ENCODE data around the gene SNRNP70.
"Not testable (repeated sequence)": the region's sequence is repeated elsewhere in the genome, so short reads cannot be mapped to it uniquely, and the experiment has no call there.

SNRNP70 gene

GRCh38 chr19:49085020-49085867 lies at the start of gene SNRNP70:
Gene SNRNP70 (plus strand): TSS chr19:49085451. CDS start chr19:49086415, 964 bp downstream.
- DNase-seq (ENCODE audit: low read depth in 2 of 2) = peak; percentile 97 to 98

GRCh38 chr19:49036815-49037214 lies 48.4 kb upstream of the SNRNP70 start, which contains the start of gene CGB1:
Gene CGB1 (minus strand): TSS chr19:49036895. CDS start chr19:49036711, 184 bp downstream.
- DNase-seq (ENCODE audit: low read depth in 2 of 2) = peak in 1 of 2 donors; percentile 37

GRCh38 chr19:49038111-49038510 lies 47.1 kb upstream of the SNRNP70 start:
- DNase-seq (ENCODE audit: low read depth in 2 of 2) = not testable (repeated sequence)

- DNase-seq (ENCODE audit: low read depth in 2 of 2) = not testable (repeated sequence)
These were observed 46.5 kb upstream of the SNRNP70 start for GRCh38 chr19:49038557-49039276.

- DNase-seq (ENCODE audit: low read depth in 2 of 2) = not testable (repeated sequence)
These were observed 45.5 kb upstream of the SNRNP70 start for GRCh38 chr19:49039736-49040135.

GRCh38 chr19:49042177-49042576 lies 43.1 kb upstream of the SNRNP70 start:
- DNase-seq (ENCODE audit: low read depth in 2 of 2) = no peak

GRCh38 chr19:49042666-49043065 lies 42.6 kb upstream of the SNRNP70 start:
- not testable (repeated sequence) for DNase-seq (ENCODE audit: low read depth in 2 of 2)

GRCh38 chr19:49043548-49043947 lies 41.7 kb upstream of the SNRNP70 start, which contains the start of gene CGB5:
Gene CGB5 (plus strand): TSS chr19:49043848. CDS start chr19:49044210, 362 bp downstream.
- DNase-seq (ENCODE audit: low read depth in 2 of 2) = not testable (repeated sequence)

GRCh38 chr19:49049011-49049410 lies 36.2 kb upstream of the SNRNP70 start, which contains the start of gene CGB8:
Gene CGB8 (minus strand): TSS chr19:49049111. CDS start chr19:49048739, 372 bp downstream.
- not testable (repeated sequence) for DNase-seq (ENCODE audit: low read depth in 2 of 2)

GRCh38 chr19:49049834-49050233 lies 35.4 kb upstream of the SNRNP70 start:
- DNase-seq (ENCODE audit: low read depth in 2 of 2) = not testable (repeated sequence)

GRCh38 chr19:49050376-49051033 lies 34.7 kb upstream of the SNRNP70 start:
- DNase-seq (ENCODE audit: low read depth in 2 of 2) = not testable (repeated sequence)

- DNase-seq (ENCODE audit: low read depth in 2 of 2) = peak; percentile 11 to 39
These were observed 28.9 kb upstream of the SNRNP70 start for GRCh38 chr19:49056101-49056901.

GRCh38 chr19:49056902-49057596 lies 28.2 kb upstream of the SNRNP70 start:
- not testable (repeated sequence) for DNase-seq (ENCODE audit: low read depth in 2 of 2)

GRCh38 chr19:49057636-49058234 lies 27.5 kb upstream of the SNRNP70 start, which contains the start of gene CGB7:
Gene CGB7 (minus strand): TSS chr19:49057749. CDS start chr19:49055375, 2,374 bp downstream.
- DNase-seq (ENCODE audit: low read depth in 2 of 2) = no peak

GRCh38 chr19:49058562-49058961 lies 26.7 kb upstream of the SNRNP70 start:
- no peak for DNase-seq (ENCODE audit: low read depth in 2 of 2)

- DNase-seq (ENCODE audit: low read depth in 2 of 2) = no peak
These were observed 26.2 kb upstream of the SNRNP70 start for GRCh38 chr19:49059053-49059452.

GRCh38 chr19:49061000-49061399 lies 24.3 kb upstream of the SNRNP70 start:
- no peak for DNase-seq (ENCODE audit: low read depth in 2 of 2)

- DNase-seq (ENCODE audit: low read depth in 2 of 2) = no peak
These were observed 23.8 kb upstream of the SNRNP70 start for GRCh38 chr19:49061445-49061844.

GRCh38 chr19:49064029-49064629 lies 21.1 kb upstream of the SNRNP70 start:
- no peak for DNase-seq (ENCODE audit: low read depth in 2 of 2)

Measured in activated CD4-positive, alpha-beta T cell treated with anti-CD3 and anti-CD28 coated beads for 24 hours (primary cell).